Endothelial cell of umbilical vein (primary cell): Measurements from ENCODE around the gene IL17REL. TPM values are rescaled to one million over a fixed set of nuclear protein-coding genes. Genes with fewer than 3 reads are reported as not detected.

Experiments
- BruUV-seq: library from RNA; stranded (reverse); fragments of 400-500 nt; replicated peaks from 2 replicates; lab custom pipeline; 2021; lab: Mats Ljungman, UMichigan
- CTCF ChIA-PET: fragments of 300-600, 350-600 bp; sonication (Branson Sonifier 250); formaldehyde crosslinking; loops from one replicate; lab custom pipeline; 2021; ENCODE audit warnings: antibody characterized with exemption, inconsistent platforms; lab: Charles Lee
- POLR2A ChIA-PET: fragments of 300-600, 350-600 bp; sonication (Branson Sonifier 250); formaldehyde crosslinking; loops from one replicate; lab custom pipeline; 2021; ENCODE audit warnings: antibody characterized with exemption, inconsistent platforms; lab: Charles Lee
- DNase-seq: peaks from one replicate; pipeline ENCODE4 v3.0.0-alpha.2; 2011; ENCODE audit warnings: low read depth, low spot score
- FAIRE-seq: peaks from 2 replicates; lab custom pipeline; 2011; peaks lifted over from hg19 to GRCh38; lab: Jason Lieb, UNC
- H2AFZ ChIP-seq: 2 replicates; pipeline ENCODE4 v1.6.0; 2012; ENCODE audit warnings: low read depth, low read length, control low read depth, inconsistent platforms
- H3K27ac ChIP-seq: 2 replicates; pipeline ENCODE4 v1.5.1; 2011; ENCODE audit warnings: low read depth, mild to moderate bottlenecking, control low read depth, low read length, moderate library complexity; ENCODE audit not compliant: insufficient read depth
- H3K27me3 ChIP-seq, 2 experiments: 2 replicates each; pipeline versions ENCODE4 v1.6.0 to v1.6.1; 2011; ENCODE audit warnings: low read length in 2 of 2, mixed read lengths in 1 of 2; ENCODE audit not compliant: control insufficient read depth in 2 of 2, insufficient read depth in 2 of 2
- H3K36me3 ChIP-seq, 2 experiments: 2 replicates in 1 of 2; 3 replicates in 1 of 2; pipeline ENCODE4 v1.5.1; 2011; ENCODE audit warnings: low read length in 2 of 2, mild to moderate bottlenecking in 1 of 2, moderate library complexity in 1 of 2; ENCODE audit not compliant: control insufficient read depth in 2 of 2, insufficient read depth in 2 of 2; ENCODE audit errors: extremely low read depth in 1 of 2
- H3K4me1 ChIP-seq: 3 replicates; pipeline ENCODE4 v1.5.1; 2011; ENCODE audit warnings: mild to moderate bottlenecking, low read length; ENCODE audit not compliant: control insufficient read depth, insufficient read depth; ENCODE audit errors: extremely low read depth
- H3K4me2 ChIP-seq: 2 replicates; pipeline ENCODE4 v1.6.1; 2011; ENCODE audit warnings: low read length, control low read depth, mixed read lengths; ENCODE audit not compliant: insufficient read depth
- H3K4me3 ChIP-seq, 3 experiments: fragments of 200-600 bp in 1 of 3; sonication (generic), shearing (Covaris generic) in 1 of 3; replicated peaks in 1 of 3; 2 replicates each; pipeline ENCODE4 v1.5.1; 2011 to 2016; ENCODE audit warnings: control low read depth in 3 of 3, low read length in 3 of 3, mild to moderate bottlenecking in 2 of 3, inconsistent platforms in 1 of 3, low read depth in 1 of 3, moderate library complexity in 1 of 3; ENCODE audit not compliant: insufficient read depth in 1 of 3
- H3K79me2 ChIP-seq: 2 replicates; pipeline ENCODE4 v1.6.0; 2012; ENCODE audit warnings: low read length, inconsistent platforms; ENCODE audit not compliant: control insufficient read depth, insufficient read depth
- H3K9ac ChIP-seq: replicated peaks from 2 replicates; pipeline ENCODE3; 2011; ENCODE audit warnings: low read length, control low read depth; ENCODE audit not compliant: insufficient read depth; ENCODE audit errors: extremely low read depth
- H3K9me1 ChIP-seq: replicated peaks from 3 replicates; pipeline ENCODE4 v1.6.0; 2011; ENCODE audit warnings: mild to moderate bottlenecking, low read length; ENCODE audit not compliant: control insufficient read depth, insufficient read depth; ENCODE audit errors: extremely low read depth
- H3K9me3 ChIP-seq: replicated peaks from 2 replicates; pipeline ENCODE4 v1.5.1; 2012; ENCODE audit warnings: low read length, inconsistent platforms; ENCODE audit not compliant: control insufficient read depth, insufficient read depth
- H4K20me1 ChIP-seq: replicated peaks from 2 replicates; pipeline ENCODE3; 2011; ENCODE audit warnings: mild to moderate bottlenecking, low read length; ENCODE audit not compliant: control insufficient read depth, insufficient read depth; ENCODE audit errors: extremely low read depth
- CTCF ChIP-seq, 2 donors: IDR thresholded peaks; 1 replicate in 1 of 2; 2 replicates in 1 of 2; pipeline ENCODE4 v1.5.1; 2011; ENCODE audit warnings: low read length in 2 of 2, mild to moderate bottlenecking in 2 of 2, moderate library complexity in 2 of 2, control low read depth in 1 of 2, inconsistent platforms in 1 of 2, low read depth in 1 of 2; ENCODE audit not compliant: insufficient read depth in 1 of 2; ENCODE audit errors: extremely low read depth in 1 of 2
- EZH2 ChIP-seq: IDR thresholded peaks from 2 replicates; pipeline ENCODE4 v1.6.1; 2012; ENCODE audit warnings: borderline replicate concordance, low read depth, mild to moderate bottlenecking, moderate library complexity, low read length, inconsistent platforms; ENCODE audit not compliant: severe bottlenecking
- FOS ChIP-seq: IDR thresholded peaks from 2 replicates; pipeline ENCODE4 v1.6.1; 2011; ENCODE audit warnings: mild to moderate bottlenecking, low read length, moderate library complexity, borderline replicate concordance; ENCODE audit not compliant: insufficient read depth
- GATA2 ChIP-seq: IDR thresholded peaks from 2 replicates; pipeline ENCODE4 v1.7.0; 2011; ENCODE audit warnings: low read depth, mild to moderate bottlenecking, moderate library complexity, mixed read lengths, low read length; ENCODE audit not compliant: insufficient read length, insufficient read depth
- JUN ChIP-seq: IDR thresholded peaks from 2 replicates; pipeline ENCODE4 v1.6.1; 2011; ENCODE audit warnings: borderline replicate concordance, low read depth; ENCODE audit not compliant: insufficient read length, insufficient read depth
- MYC ChIP-seq: IDR thresholded peaks from one replicate; pipeline ENCODE4 v1.6.1; 2011; ENCODE audit warnings: mild to moderate bottlenecking, low read depth, low read length
- POLR2A ChIP-seq: IDR thresholded peaks from 2 replicates; pipeline ENCODE4 v1.6.1; 2012; ENCODE audit warnings: low read depth, mild to moderate bottlenecking, control low read depth, low read length
- POLR2AphosphoS5 ChIP-seq: IDR thresholded peaks from 2 replicates; pipeline ENCODE4 v1.6.1; 2012; ENCODE audit warnings: low read depth, mild to moderate bottlenecking, control low read depth, low read length, moderate library complexity; ENCODE audit not compliant: insufficient read depth
- dilution Hi-C: fragments of 300-500 bp; cut with MboI; formaldehyde crosslinking; loops from one replicate; pipeline ENCODE4 v1.15.0; 2019; ENCODE audit warnings: low sequenced_read_pairs; ENCODE audit not compliant: extremely low pct_ligation_motif_present
- intact Hi-C: fragments of 100-400 bp; cut with micrococcal nuclease; formaldehyde crosslinking; loops from one replicate; pipeline ENCODE4 v1.10.0; 2022
- polyA plus RNA-seq, 4 experiments: library from polyadenylated mRNA; depleted of rRNA in 3 of 4; stranded (reverse) in 3 of 4; unstranded in 1 of 4; fragments of >200 nt; gene quantifications; 2 replicates each; pipeline versions ENCODE4 v1.2.1 to v1.2.3, GENCODE V29; 2011 to 2012; ENCODE audit warnings: missing spikeins in 1 of 4
- total RNA-seq: library from RNA; stranded (reverse); gene quantifications from 2 replicates; pipeline ENCODE4 v1.2.3, GENCODE V29; 2021
- TF ChIP-seq, protein P1 (sequence below): IDR thresholded peaks from 2 replicates; pipeline ENCODE4 v1.6.1; 2011; ENCODE audit not compliant: insufficient read depth, insufficient read length

IL17REL gene
- total and polyA plus RNA-seq, 2 donors (not counting 3 experiments of a cell fraction or from before 2014, with no cell fraction given) = 0.06 to 0.15 TPM

DNA sequence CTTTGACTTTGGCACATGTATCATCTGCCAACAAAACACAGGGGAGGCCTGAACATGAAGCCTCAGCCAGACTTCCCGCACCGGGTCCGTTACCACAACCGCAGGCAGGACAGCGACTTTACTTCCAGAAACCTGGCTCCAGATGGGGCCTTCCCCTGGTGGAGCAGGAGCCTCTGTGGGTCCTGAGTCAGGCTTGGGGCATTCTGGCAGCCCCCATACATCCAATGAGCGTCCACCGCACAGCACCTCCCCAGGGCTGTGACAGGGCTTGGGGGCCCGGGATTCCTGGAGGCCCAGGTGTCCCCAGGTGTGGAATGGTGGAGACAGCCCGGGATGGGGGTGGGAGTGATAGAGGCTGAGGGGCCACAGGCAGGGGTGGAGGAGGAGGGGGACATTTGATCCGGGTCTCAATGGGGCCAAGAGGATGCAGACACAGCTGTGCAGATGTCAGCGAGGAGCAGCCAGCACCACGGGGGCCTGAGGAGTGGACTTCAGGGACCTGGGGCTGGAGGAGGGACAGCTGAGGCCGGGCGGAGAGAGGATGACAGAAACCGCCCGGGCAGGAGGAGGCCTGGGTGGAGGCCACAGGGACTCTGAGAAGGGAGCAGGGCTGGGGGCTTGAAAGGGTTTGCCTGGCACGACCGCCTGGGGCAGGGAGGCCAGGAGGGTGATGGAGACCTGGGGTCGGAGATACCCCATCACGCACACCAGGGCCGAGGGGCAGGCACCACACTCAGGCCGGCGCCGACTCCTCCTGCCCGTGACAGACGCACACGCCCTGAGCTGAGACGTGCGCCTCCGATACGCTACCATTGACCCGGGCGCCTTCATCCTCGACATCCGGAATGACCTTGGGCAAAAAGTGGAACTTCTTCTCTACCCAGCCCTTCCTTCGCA, 37.0 kb upstream of the IL17REL start:
- Histone ChIP-seq H3K27ac (no peak overlapping the region), H3K9me3 (no peaks in the 10 kb centered on the region), H3K4me2 (no peak overlapping the region), H2AFZ (no peak overlapping the region), H3K36me3 (no peaks in the 10 kb centered on the region), H3K4me1 (no peaks in the 10 kb centered on the region), H3K9me1 (no peaks in the 10 kb centered on the region), H3K4me3 (no peak overlapping the region), H3K9ac (no peak overlapping the region), H3K79me2 (no peaks in the 10 kb centered on the region), H3K27me3 (no peaks in the 10 kb centered on the region), H4K20me1 (no peaks in the 10 kb centered on the region)
- dilution Hi-C loops (no loop called here), intact Hi-C loops (no loop called here)
- FAIRE-seq (no peak), DNase-seq (no peak)
- TF ChIP-seq POLR2A (no peak), CTCF (IDR thresholded peaks at IDR 0.05; ENCODE audit: extremely low read depth in 1 of 2, insufficient read depth in 1 of 2, low read depth in 1 of 2, low read length in 2 of 2) (no peak), FOS (no peak), GATA2 (no peak), MYC (no peak), EZH2 (no peak), POLR2AphosphoS5 (no peak), JUN (no peak)
- TF ChIP-seq, protein P1, sequence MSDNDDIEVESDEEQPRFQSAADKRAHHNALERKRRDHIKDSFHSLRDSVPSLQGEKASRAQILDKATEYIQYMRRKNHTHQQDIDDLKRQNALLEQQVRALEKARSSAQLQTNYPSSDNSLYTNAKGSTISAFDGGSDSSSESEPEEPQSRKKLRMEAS = no peak
- no TSS peak for BruUV-seq
- CTCF ChIA-PET = interaction anchor here (1.3 to 2.0 kb wide), 3 partner anchors 10 to 19 kb away, joined by 3 to 13 read pairs (median 4); no protein-coding TSS in a partner anchor
- POLR2A ChIA-PET = no interaction called here
